Activated T-cell treated with anti-CD3 and anti-CD28 coated beads for 48 hours (primary cell): Measurements from ENCODE around the gene TRIM40.

Experiments used
- DNase-seq: peaks from one replicate; pipeline ENCODE4 v3.0.0-alpha.2; 2020; ENCODE audit warnings: low read depth

The TRIM40 gene, protein sequence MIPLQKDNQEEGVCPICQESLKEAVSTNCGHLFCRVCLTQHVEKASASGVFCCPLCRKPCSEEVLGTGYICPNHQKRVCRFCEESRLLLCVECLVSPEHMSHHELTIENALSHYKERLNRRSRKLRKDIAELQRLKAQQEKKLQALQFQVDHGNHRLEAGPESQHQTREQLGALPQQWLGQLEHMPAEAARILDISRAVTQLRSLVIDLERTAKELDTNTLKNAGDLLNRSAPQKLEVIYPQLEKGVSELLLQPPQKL

DNA sequence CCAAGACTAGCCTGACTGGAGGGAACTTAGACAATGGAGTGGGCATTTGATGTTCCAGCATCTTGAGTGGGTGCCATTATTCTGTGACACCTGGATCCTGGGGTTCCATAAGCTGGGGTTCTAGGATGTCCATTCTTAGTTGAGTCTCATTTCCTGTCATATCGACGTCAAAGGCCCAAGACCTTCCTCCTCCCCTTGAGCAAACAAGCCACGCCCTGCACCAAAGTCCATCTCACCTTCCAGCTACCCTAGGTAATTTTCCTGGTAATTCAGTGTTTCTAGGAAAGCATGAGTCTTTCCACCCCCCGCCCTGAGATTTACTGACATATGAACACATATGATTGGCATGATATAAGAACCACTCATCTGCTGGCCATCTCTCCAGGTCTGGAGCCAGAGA is at the start of gene TRIM40:
TRIM40 (plus strand) TSS at position 384 of the 400 bp plus-strand sequence. CDS start 897 bp downstream, outside the sequence.
- DNase-seq: no peak

DNA sequence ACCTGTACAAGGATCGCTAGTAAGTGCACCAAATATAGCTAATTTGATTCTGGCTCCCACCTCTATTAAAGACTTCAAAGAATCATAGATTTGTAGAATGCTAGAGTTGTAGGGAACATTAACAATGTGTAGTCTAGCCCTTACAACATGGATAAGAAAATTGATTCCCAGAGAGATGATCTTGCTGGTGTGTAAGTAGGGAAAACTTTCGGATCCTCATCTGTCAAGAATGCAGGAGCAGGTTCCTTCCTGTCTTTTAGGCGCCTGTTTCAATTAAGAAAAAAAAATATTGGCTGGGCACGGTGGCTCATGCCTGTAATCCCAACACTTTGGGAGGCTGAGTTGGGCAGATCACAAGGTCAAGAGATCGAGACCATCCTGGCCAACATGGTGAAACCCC is 48.1 kb upstream of the TRIM40 start:
- no peak for DNase-seq

GRCh38 chr6:30091577-30092381 is 44.2 kb upstream of the TRIM40 start:
- DNase-seq: no peak

GRCh38 chr6:30092852-30093543 is 42.9 kb upstream of the TRIM40 start:
- DNase-seq: no peak

DNA sequence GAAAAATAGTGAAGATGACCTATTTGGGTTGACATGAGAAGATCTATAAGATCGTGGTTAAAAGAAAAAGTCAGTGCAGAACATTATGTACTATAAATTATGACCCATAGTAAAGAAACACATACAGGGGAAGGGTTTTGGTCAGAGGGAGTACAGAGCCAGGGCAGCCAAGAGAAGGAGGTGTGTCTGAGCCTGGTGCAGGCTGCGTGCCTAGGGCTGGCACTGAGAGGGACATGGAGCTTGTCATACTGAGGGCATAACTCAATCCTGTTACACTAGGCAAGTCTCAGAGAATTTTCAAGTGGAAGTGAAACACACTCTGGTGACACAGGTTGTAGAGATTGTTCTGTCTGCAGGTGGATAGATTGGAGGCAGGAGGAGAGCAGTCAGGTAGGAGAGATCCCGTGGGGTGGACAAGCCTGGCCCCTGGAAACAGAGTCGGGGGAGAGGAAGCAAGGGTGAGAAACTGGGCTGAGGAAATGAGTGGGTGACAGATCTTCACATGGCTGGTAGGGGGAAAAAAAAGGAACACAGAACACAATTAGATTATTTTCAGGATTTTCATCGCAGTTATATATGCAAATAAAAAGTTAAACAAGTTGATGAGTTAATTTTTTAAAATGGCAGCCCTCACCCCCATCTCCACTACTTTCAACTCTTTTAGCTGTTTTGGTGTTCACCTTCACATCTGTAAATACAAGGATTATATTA is 41.8 kb upstream of the TRIM40 start:
- no peak for DNase-seq

- no peak for DNase-seq
Measured at GRCh38 chr6:30096829-30097228, 39.1 kb upstream of the TRIM40 start.

GRCh38 chr6:30097902-30098768 is 37.8 kb upstream of the TRIM40 start:
- no peak for DNase-seq

DNA sequence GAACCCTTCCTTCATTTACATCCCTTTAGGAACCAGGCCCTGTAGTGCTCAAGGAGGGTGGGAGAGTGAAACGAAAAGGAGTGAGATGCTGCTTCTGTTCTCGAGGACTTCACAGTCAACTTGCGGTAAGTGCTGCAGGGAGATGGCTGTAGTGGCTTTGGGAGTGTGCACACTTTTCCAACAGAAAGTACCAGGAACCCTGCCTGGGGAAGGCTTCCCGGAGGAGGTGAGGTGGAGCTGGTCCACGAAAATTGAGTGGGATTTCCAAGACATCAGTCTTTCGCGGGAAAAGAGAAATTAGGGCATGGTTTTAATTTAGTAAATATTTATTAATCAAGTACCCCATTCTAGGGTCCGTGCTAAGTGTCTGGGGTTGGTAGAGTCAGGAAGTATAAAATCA is 35.8 kb upstream of the TRIM40 start:
- DNase-seq: no peak

- no peak for DNase-seq
Measured at GRCh38 chr6:30100585-30101443, 35.1 kb upstream of the TRIM40 start.

- peak; percentile 69 for DNase-seq
Measured at GRCh38 chr6:30101444-30102413, 34.2 kb upstream of the TRIM40 start.

DNA sequence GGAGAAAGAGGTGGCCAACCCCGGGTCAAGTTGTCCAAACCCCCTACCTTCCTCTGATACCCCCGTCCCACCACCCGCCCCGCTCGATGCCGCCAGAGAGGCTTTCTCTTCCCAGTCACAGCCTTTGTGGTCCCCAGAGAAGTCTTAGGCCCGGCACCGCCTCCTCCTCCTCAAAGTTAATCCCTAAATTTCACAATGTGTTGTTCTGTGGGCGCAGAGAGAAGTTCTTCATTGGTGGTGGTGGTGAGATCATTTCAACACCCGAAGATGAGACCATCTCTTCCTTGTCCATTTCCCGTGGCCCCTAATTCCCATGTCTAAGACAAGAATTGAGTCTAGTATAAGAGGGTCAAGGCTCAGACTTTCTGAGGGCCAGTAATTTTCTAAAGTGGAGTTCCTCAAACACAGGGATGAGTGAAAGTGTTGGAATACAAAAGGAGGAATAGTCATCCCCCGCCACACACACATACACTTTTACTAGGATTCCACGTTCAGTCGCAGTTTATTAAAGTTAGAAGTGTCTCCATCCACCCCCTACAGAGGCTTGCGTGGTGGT is 33.4 kb upstream of the TRIM40 start:
- no peak for DNase-seq

- DNase-seq: peak; percentile 76
Measured at GRCh38 chr6:30102970-30103871, 32.7 kb upstream of the TRIM40 start.

DNA sequence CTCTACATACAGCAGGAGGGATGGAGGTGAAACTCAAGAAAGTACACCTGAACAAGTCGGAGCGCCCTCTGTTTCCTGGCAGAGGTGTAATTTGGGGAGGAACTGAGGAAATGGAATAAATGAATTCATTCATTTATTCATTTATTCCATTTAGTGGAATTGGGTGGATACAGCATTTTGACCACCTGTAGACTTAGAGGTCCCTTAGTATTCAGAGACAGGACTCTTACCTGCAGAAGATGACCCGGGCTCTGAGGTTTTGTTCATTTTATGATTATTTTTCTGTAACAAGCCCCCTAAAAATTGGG is 32.1 kb upstream of the TRIM40 start:
- DNase-seq: no peak

DNA sequence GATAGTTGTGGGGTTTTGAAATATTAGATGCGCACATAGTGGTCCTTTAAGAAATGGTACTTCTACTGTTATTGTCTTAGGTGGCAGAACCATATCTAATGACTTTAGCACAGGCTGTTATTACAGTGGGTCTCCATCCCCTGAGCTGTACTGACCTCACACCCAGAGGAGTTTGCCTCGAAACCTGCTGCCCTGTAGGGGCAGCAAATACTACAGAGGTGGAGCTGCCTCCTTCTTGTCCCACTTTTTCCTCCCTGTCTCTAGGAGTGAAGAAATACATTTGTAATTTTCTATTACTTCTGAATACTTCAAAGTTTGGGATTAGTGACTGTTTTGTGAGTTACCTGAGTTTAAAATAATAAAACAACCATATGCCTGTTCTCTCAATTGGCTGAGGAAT is 31.3 kb upstream of the TRIM40 start:
- DNase-seq: no peak

GRCh38 chr6:30111266-30111856 is 24.6 kb upstream of the TRIM40 start:
- DNase-seq: no peak

GRCh38 chr6:30112402-30112994 is 23.4 kb upstream of the TRIM40 start:
- no peak for DNase-seq
